Common myeloid progenitor, CD34-positive (primary cell): Measurements from ENCODE around the gene FNBP1L. TPM values are rescaled to one million over a fixed set of nuclear protein-coding genes. Genes with fewer than 3 reads are reported as not detected.

Experiments
- CTCF ChIA-PET: fragments of 350-600 bp; sonication (Branson Sonifier 250); formaldehyde crosslinking; loops from one replicate; lab custom pipeline; 2021; ENCODE audit warnings: antibody characterized with exemption; lab: Charles Lee
- POLR2A ChIA-PET: fragments of 350-600 bp; sonication (Branson Sonifier 250); formaldehyde crosslinking; loops from one replicate; lab custom pipeline; 2021; ENCODE audit warnings: antibody characterized with exemption; lab: Charles Lee
- DNase-seq, 3 donors: peaks; one replicate each; pipeline versions ENCODE4 v3.0.0 to v3.0.0-alpha.2; 2013
- H3K27ac ChIP-seq, 2 experiments: 1 replicate in 1 of 2; 2 replicates in 1 of 2; pipeline ENCODE4 v1.7.0; 2013; ENCODE audit warnings: inconsistent platforms in 2 of 2, low read length in 2 of 2, mild to moderate bottlenecking in 2 of 2, low read depth in 1 of 2, moderate library complexity in 1 of 2; ENCODE audit not compliant: severe bottlenecking in 2 of 2, insufficient read depth in 1 of 2, poor library complexity in 1 of 2
- H3K27me3 ChIP-seq, 5 experiments: replicated peaks in 2 of 5; 1 replicate in 3 of 5; 2 replicates in 2 of 5; pipeline versions ENCODE4 v1.6.1 to v1.7.0; 2013; ENCODE audit warnings: low read length in 4 of 5, mild to moderate bottlenecking in 2 of 5, moderate library complexity in 2 of 5, inconsistent platforms in 1 of 5; ENCODE audit not compliant: insufficient read depth in 5 of 5, control insufficient read depth in 4 of 5
- H3K36me3 ChIP-seq, 4 experiments: 1 replicate in 2 of 4; 2 replicates in 2 of 4; pipeline versions ENCODE4 v1.6.1 to v1.7.0; 2013; ENCODE audit warnings: low read length in 3 of 4, control low read depth in 1 of 4, mild to moderate bottlenecking in 1 of 4; ENCODE audit not compliant: control insufficient read depth in 4 of 4, insufficient read depth in 4 of 4
- H3K4me1 ChIP-seq, 4 experiments: 1 replicate in 3 of 4; 2 replicates in 1 of 4; pipeline versions ENCODE4 v1.6.1 to v1.7.1; 2013; ENCODE audit warnings: low read length in 3 of 4, mild to moderate bottlenecking in 3 of 4, control low read depth in 1 of 4, inconsistent platforms in 1 of 4, moderate library complexity in 1 of 4; ENCODE audit not compliant: control insufficient read depth in 4 of 4, insufficient read depth in 4 of 4; ENCODE audit errors: control extremely low read depth in 1 of 4
- H3K4me3 ChIP-seq, 7 experiments: 1 replicate in 4 of 7; 2 replicates in 3 of 7; pipeline versions ENCODE4 v1.5.1 to v1.7.0; 2013; ENCODE audit warnings: mild to moderate bottlenecking in 7 of 7, low read length in 6 of 7, moderate library complexity in 6 of 7, inconsistent platforms in 2 of 7, low read depth in 2 of 7, control low read depth in 1 of 7; ENCODE audit not compliant: insufficient read depth in 4 of 7, control insufficient read depth in 1 of 7; ENCODE audit errors: extremely low read depth in 1 of 7
- H3K9me3 ChIP-seq, 5 experiments: 1 replicate in 4 of 5; 2 replicates in 1 of 5; pipeline versions ENCODE4 v1.6.1 to v1.7.1; 2013; ENCODE audit warnings: low read length in 4 of 5, mild to moderate bottlenecking in 2 of 5, inconsistent platforms in 1 of 5, low read depth in 1 of 5, moderate library complexity in 1 of 5; ENCODE audit not compliant: control insufficient read depth in 4 of 5, insufficient read depth in 2 of 5; ENCODE audit errors: control extremely low read depth in 1 of 5
- WGBS: methylation state at CpG from one replicate; pipeline ENCODE4 v1.1.5; 2013; ENCODE audit not compliant: insufficient coverage; 5-methylcytosine and 5-hydroxymethylcytosine counted together
- polyA plus RNA-seq: library from polyadenylated mRNA; unstranded; fragments of 120-200 nt; gene quantifications from one replicate; pipeline ENCODE4 v1.2.1, GENCODE V29; 2013

The FNBP1L gene
- 14.2 TPM for polyA plus RNA-seq

GRCh38 chr1:93447481-93448291 lies at the start of gene FNBP1L:
FNBP1L (plus strand) TSS chr1:93448118; CDS start chr1:93448282, 164 bp downstream.
- peak within 1 kb of the TSS; percentile 58 to 98 (median 91) for H3K4me3 ChIP-seq
- no peaks in the 10 kb centered on the region for H3K27me3 ChIP-seq
- POLR2A ChIA-PET: interaction anchor here (1.4 kb wide), 1 partner anchor 369 kb away, joined by 4 read pairs; no protein-coding TSS in a partner anchor
- CTCF ChIA-PET: interaction anchor here (0.7 to 2.9 kb wide), 8 partner anchors 84 to 398 kb away, joined by 3 to 11 read pairs (median 3); no protein-coding TSS in a partner anchor
- H3K36me3 ChIP-seq: no peaks in the 10 kb centered on the region
- peaks cover 10 to 26% (median 17%) of the 10 kb centered on the region in 4 experiments for H3K4me1 ChIP-seq
- peak; percentile 73 to 87 (median 81) for DNase-seq
- peak within 1 kb of the TSS in 1 of 2 experiments; percentile 81 for H3K27ac ChIP-seq
- WGBS: 0% methylated on average over 41 of the region's 52 CpGs
- no peaks in the 10 kb centered on the region for H3K9me3 ChIP-seq

DNA sequence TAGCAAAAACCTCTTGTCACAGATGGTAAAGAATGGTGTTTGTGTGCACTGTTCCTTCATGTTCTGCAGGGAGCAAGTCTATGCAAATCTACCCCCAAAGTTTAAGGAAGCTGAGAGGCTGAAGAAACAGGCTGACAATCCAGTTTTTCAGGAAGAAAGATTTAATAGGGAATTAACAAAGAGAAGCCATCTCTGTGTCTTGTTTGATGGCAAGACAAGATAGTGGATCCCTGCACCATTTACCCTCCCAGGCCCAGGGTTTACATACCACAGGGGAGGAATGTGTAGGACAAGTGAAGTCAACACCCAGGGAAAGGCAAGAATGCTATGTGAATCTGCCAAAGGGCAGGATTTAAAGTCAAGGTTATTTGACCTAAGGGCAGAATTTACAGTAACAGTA lies 48.1 kb upstream of the FNBP1L start:
- H3K9me3 ChIP-seq: no peaks in the 10 kb centered on the region
- no peaks in the 10 kb centered on the region for H3K27me3 ChIP-seq
- no peak for DNase-seq
- POLR2A ChIA-PET: no interaction called here
- H3K27ac ChIP-seq: no peak overlapping the region
- no peaks in the 10 kb centered on the region for H3K4me1 ChIP-seq
- CTCF ChIA-PET: no interaction called here
- no peaks in the 10 kb centered on the region for H3K36me3 ChIP-seq
- no peak overlapping the region for H3K4me3 ChIP-seq

- H3K27ac ChIP-seq: no peak overlapping the region
- no peaks in the 10 kb centered on the region for H3K27me3 ChIP-seq
- ChIA-PET CTCF (no interaction called here), POLR2A (no interaction called here)
- no peaks in the 10 kb centered on the region for H3K36me3 ChIP-seq
- H3K4me3 ChIP-seq: no peak overlapping the region
- WGBS: 100% methylated on average over 2 of the region's 4 CpGs
- DNase-seq: no peak
- H3K9me3 ChIP-seq: peaks cover 0 to 4% (median 0%) of the 10 kb centered on the region in 5 experiments
- H3K4me1 ChIP-seq: no peaks in the 10 kb centered on the region
These were observed 39.7 kb upstream of the FNBP1L start for GRCh38 chr1:93408203-93408602.

GRCh38 chr1:93411000-93411399 lies 36.9 kb upstream of the FNBP1L start:
- no peaks in the 10 kb centered on the region for H3K36me3 ChIP-seq
- POLR2A ChIA-PET: no interaction called here
- WGBS: no CpG with 5 or more reads among the region's 2 CpGs
- H3K27ac ChIP-seq: no peak overlapping the region
- peaks cover 7 to 13% (median 11%) of the 10 kb centered on the region in 4 experiments for H3K4me1 ChIP-seq
- no peak for DNase-seq
- peaks cover 0 to 4% (median 0%) of the 10 kb centered on the region in 5 experiments for H3K9me3 ChIP-seq
- no peak overlapping the region for H3K4me3 ChIP-seq
- CTCF ChIA-PET: no interaction called here
- H3K27me3 ChIP-seq: no peaks in the 10 kb centered on the region

DNA sequence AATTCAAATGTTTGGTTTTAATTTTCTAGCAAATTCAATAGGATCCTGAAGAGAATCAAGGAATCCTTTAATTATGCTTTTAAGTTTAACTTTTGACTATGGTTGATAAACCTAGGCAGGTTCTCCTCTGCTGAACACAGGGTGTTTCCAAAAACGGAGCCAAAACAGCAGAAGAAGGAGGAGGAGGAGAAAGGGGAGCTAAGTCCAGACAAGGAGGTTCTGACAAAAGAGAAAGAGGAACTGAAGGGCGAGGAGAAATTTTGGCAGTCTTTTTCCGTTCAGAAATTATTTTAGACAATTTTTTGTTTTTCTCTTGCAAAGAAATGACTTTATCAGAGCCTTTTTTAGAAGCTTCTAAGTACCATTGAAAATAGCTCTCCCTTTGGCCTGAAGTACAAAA lies 33.2 kb upstream of the FNBP1L start:
- H3K27ac ChIP-seq: no peak overlapping the region
- peaks cover 0 to 1% (median 0%) of the 10 kb centered on the region in 5 experiments for H3K9me3 ChIP-seq
- peaks cover 7 to 13% (median 11%) of the 10 kb centered on the region in 4 experiments for H3K4me1 ChIP-seq
- H3K27me3 ChIP-seq: no peaks in the 10 kb centered on the region
- H3K4me3 ChIP-seq: peak overlapping the region in 4 of 7 experiments; percentile 9 to 59 (median 38)
- POLR2A ChIA-PET: interaction anchor here (0.7 kb wide), 1 partner anchor 79 kb away, joined by 3 read pairs; no protein-coding TSS in a partner anchor
- CTCF ChIA-PET: no interaction called here
- WGBS: 0% methylated on average over 1 of the region's 3 CpGs
- DNase-seq: peak; percentile 11 to 57 (median 52)
- no peaks in the 10 kb centered on the region for H3K36me3 ChIP-seq

DNA sequence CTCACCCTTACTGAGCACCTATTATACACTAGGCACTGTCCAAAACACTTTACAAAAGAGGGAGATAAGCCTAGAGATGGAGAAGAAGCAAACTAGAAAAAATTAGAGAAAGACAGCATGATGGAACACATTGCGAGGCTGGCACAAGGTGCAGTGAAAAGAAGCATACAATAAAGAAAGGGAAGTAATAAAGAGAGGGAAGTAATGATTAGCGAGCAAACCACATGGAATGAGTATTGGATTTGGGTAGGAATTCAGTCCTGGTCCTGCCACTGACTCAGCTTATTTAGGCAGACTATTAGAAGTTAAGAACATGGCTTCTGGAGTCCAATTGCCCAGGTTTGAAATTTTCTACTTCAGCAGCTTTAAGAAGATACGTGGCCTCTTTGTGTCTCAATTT lies 32.6 kb upstream of the FNBP1L start:
- peaks cover 7 to 13% (median 11%) of the 10 kb centered on the region in 4 experiments for H3K4me1 ChIP-seq
- POLR2A ChIA-PET: no interaction called here
- no peaks in the 10 kb centered on the region for H3K36me3 ChIP-seq
- peak; percentile 16 to 62 (median 55) for DNase-seq
- no peaks in the 10 kb centered on the region for H3K9me3 ChIP-seq
- CTCF ChIA-PET: no interaction called here
- H3K4me3 ChIP-seq: peak overlapping the region in 4 of 7 experiments; percentile 9 to 59 (median 35)
- no peaks in the 10 kb centered on the region for H3K27me3 ChIP-seq
- no peak overlapping the region for H3K27ac ChIP-seq
- 25% methylated on average over 2 of the region's 3 CpGs for WGBS

DNA sequence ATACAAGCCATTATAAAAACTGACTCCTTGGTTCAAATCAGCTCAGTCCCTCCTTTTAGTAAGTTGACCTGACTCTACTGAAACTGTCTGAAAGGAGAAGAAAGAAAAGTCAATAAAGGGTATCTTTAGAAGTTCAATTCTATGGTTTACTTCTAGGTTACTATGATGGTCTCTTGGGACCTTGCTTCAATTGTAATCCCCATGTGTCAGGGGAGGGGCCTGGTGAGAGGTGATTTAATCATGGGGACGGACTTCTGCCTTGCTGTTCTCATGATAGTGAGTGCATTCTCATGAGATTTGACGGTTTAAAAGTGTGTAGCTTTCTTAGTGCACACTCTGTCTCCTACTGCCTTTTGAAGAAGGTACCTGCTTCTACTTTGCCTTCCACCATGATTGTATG lies 31.7 kb upstream of the FNBP1L start:
- no peaks in the 10 kb centered on the region for H3K9me3 ChIP-seq
- H3K4me3 ChIP-seq: no peak overlapping the region
- CTCF ChIA-PET: interaction anchor here (0.6 to 1.0 kb wide), 2 partner anchors 108 to 136 kb away, joined by 3 read pairs; no protein-coding TSS in a partner anchor
- no peak for DNase-seq
- POLR2A ChIA-PET: no interaction called here
- no peaks in the 10 kb centered on the region for H3K36me3 ChIP-seq
- WGBS: 100% methylated on average over 2 of the region's 2 CpGs
- no peaks in the 10 kb centered on the region for H3K27me3 ChIP-seq
- peaks cover 7 to 13% (median 11%) of the 10 kb centered on the region in 4 experiments for H3K4me1 ChIP-seq
- H3K27ac ChIP-seq: no peak overlapping the region
